ENCODE measurements around the gene PGK2.

The PGK2 gene

DNA sequence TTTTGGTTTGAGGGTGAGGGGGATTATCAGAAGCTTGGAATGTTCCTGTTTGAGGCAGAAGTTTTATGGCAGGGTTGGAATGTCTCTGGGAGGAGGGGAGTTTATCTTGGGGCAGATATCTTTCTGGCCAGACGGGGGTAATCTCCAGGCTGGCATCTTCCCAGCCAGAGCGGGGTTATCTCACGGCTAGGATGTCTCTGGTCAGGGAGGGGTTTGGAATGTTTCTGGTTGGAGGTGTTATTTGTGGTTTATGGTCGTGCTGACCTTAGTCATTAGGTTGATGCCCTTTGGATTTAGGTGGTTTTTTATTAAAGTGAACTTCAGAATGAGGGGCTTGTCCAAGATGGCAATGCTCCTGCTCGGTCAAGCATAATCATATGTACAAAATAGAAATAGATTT, 14.8 kb downstream of the PGK2 start:
- no peaks in the 10 kb centered on the region for H3K4me1 ChIP-seq (ENCODE audit: low read length)
- H3K9ac ChIP-seq (ENCODE audit: low read length): no peak overlapping the region
- no peak overlapping the region for H3K4me2 ChIP-seq (ENCODE audit: low read length)
- no peaks in the 10 kb centered on the region for H3K79me2 ChIP-seq (ENCODE audit: low read length)
- no peaks in the 10 kb centered on the region for H3K36me3 ChIP-seq (replicated peaks; ENCODE audit: low read depth, low read length)
- TF ChIP-seq EZH2phosphoT487 (IDR thresholded peaks at IDR 0.05; ENCODE audit: low read depth): no peak
- TF ChIP-seq, protein P1, sequence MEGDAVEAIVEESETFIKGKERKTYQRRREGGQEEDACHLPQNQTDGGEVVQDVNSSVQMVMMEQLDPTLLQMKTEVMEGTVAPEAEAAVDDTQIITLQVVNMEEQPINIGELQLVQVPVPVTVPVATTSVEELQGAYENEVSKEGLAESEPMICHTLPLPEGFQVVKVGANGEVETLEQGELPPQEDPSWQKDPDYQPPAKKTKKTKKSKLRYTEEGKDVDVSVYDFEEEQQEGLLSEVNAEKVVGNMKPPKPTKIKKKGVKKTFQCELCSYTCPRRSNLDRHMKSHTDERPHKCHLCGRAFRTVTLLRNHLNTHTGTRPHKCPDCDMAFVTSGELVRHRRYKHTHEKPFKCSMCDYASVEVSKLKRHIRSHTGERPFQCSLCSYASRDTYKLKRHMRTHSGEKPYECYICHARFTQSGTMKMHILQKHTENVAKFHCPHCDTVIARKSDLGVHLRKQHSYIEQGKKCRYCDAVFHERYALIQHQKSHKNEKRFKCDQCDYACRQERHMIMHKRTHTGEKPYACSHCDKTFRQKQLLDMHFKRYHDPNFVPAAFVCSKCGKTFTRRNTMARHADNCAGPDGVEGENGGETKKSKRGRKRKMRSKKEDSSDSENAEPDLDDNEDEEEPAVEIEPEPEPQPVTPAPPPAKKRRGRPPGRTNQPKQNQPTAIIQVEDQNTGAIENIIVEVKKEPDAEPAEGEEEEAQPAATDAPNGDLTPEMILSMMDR (IDR thresholded peaks at IDR 0.05; ENCODE audit: low read depth, low read length): no peak
- no peaks in the 10 kb centered on the region for H3K9me3 ChIP-seq (ENCODE audit: insufficient read depth, low read length)
- no peaks in the 10 kb centered on the region for H3K27me3 ChIP-seq (ENCODE audit: low read depth, low read length)
- H2AFZ ChIP-seq (ENCODE audit: low read depth, low read length): no peak overlapping the region
- H3K27ac ChIP-seq (ENCODE audit: low read length): no peak overlapping the region
- no peak overlapping the region for H3K4me3 ChIP-seq (ENCODE audit: low read length)
- H4K20me1 ChIP-seq (ENCODE audit: insufficient read depth, low read length): no peaks in the 10 kb centered on the region

DNA sequence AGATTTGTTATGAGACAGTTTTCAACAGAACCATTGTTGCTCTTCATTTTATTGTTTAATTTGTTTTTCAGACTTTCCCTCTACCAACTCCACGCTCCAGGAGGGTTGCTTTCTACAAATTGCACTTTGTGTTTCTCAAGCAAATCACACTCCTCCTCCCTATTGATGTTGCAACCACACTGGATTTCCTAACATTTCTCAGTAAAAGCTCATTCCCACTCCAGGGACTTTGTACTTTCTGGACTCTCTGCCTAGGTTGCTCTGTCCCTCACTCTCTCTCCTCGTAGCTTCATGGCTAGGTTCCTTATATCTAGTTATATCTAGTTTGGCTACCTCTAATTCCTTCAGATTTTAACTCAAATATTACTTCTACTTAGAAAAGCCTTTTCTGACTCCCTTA, 20.3 kb downstream of the PGK2 start:
- TF ChIP-seq EZH2phosphoT487 (IDR thresholded peaks at IDR 0.05; ENCODE audit: low read depth): no peak
- TF ChIP-seq, protein P1 (IDR thresholded peaks at IDR 0.05; ENCODE audit: low read depth, low read length): no peak

DNA sequence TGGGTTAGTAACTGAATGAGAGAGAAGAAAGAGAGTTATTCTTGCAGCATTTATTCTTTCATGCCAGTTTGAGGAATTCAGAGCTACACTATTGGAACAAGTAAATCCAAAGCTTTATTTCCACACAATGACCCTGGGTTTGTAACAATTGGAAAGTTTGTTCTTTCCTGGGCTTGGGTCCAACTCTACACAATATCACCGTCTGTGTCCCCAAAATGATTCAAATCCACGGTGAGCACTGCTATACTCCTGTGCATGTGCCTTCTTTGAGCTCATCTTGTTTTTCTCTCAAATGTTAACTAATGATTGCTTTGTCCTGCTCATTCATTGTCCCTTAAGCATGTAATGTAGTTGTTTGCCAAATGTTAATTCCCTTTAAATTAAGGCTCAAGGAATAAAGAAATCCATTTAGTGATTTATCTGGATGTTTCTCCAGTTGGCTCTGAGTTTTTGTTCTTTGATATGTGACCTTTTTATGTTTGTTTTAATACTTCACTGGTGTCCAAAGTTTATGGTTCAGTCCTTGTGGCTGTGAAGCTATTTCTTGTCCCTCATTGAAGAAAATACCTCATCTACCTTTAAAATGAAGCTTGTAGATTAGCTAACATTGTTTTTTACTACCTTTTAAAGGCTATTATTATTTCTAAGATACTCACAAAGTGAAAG, 22.4 kb downstream of the PGK2 start:
- H4K20me1 ChIP-seq (ENCODE audit: insufficient read depth, low read length): no peaks in the 10 kb centered on the region
- H3K4me2 ChIP-seq (ENCODE audit: low read length): no peak overlapping the region
- no peaks in the 10 kb centered on the region for H3K4me1 ChIP-seq (ENCODE audit: low read length)
- no peak for TF ChIP-seq EZH2phosphoT487 (IDR thresholded peaks at IDR 0.05; ENCODE audit: low read depth)
- TF ChIP-seq, protein P1 (IDR thresholded peaks at IDR 0.05; ENCODE audit: low read depth, low read length): no peak
- no peak overlapping the region for H3K9ac ChIP-seq (ENCODE audit: low read length)
- no peaks in the 10 kb centered on the region for H3K27me3 ChIP-seq (ENCODE audit: low read depth, low read length)
- no peaks in the 10 kb centered on the region for H3K36me3 ChIP-seq (replicated peaks; ENCODE audit: low read depth, low read length)
- no peaks in the 10 kb centered on the region for H3K79me2 ChIP-seq (ENCODE audit: low read length)
- no peak overlapping the region for H2AFZ ChIP-seq (ENCODE audit: low read depth, low read length)
- no peak overlapping the region for H3K4me3 ChIP-seq (ENCODE audit: low read length)
- H3K27ac ChIP-seq (ENCODE audit: low read length): no peak overlapping the region
- H3K9me3 ChIP-seq (ENCODE audit: insufficient read depth, low read length): no peaks in the 10 kb centered on the region

More for the DNA sequence above, 20.3 kb downstream of the PGK2 start:
- H3K36me3 ChIP-seq (replicated peaks; ENCODE audit: low read depth, low read length): no peaks in the 10 kb centered on the region
- H3K27ac ChIP-seq (ENCODE audit: low read length): no peak overlapping the region
- H3K4me3 ChIP-seq (ENCODE audit: low read length): no peak overlapping the region
- H3K4me1 ChIP-seq (ENCODE audit: low read length): no peaks in the 10 kb centered on the region
- H3K9ac ChIP-seq (ENCODE audit: low read length): no peak overlapping the region
- no peaks in the 10 kb centered on the region for H3K27me3 ChIP-seq (ENCODE audit: low read depth, low read length)
- no peaks in the 10 kb centered on the region for H4K20me1 ChIP-seq (ENCODE audit: insufficient read depth, low read length)
- no peaks in the 10 kb centered on the region for H3K79me2 ChIP-seq (ENCODE audit: low read length)
- no peak overlapping the region for H3K4me2 ChIP-seq (ENCODE audit: low read length)
- H2AFZ ChIP-seq (ENCODE audit: low read depth, low read length): no peak overlapping the region
- H3K9me3 ChIP-seq (ENCODE audit: insufficient read depth, low read length): no peaks in the 10 kb centered on the region

DNA sequence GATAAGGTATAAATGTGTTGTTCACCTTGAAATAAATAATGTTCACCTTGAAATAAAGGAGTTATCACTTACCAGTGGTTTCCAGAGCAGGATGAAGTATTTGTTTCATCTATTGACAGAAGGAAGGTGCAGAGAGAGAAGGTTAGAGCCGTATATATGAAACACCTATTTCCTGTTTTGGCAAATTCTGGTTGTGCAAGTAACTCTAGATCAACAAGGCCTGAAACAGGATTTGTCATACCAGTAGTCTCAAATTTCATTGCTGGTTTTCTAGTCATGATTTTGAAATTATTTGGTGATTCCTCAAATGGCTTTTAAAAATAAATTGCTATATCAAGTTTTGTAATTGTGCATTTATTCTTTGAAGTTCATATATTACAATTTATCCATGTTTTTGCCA, 42.8 kb downstream of the PGK2 start, which contains the start of gene CRISP3:
Gene CRISP3 (minus strand): TSS at position 130 of the 400 bp plus-strand sequence. CDS start 21 bp downstream, at position 109.
- H3K9ac ChIP-seq (ENCODE audit: low read length): no peak within 1 kb of the TSS
- no peaks in the 10 kb centered on the region for H4K20me1 ChIP-seq (ENCODE audit: insufficient read depth, low read length)
- no peaks in the 10 kb centered on the region for H3K36me3 ChIP-seq (replicated peaks; ENCODE audit: low read depth, low read length)
- no peak within 1 kb of the TSS for H3K27ac ChIP-seq (ENCODE audit: low read length)
- H3K9me3 ChIP-seq (ENCODE audit: insufficient read depth, low read length): no peaks in the 10 kb centered on the region
- no peak within 1 kb of the TSS for H3K4me3 ChIP-seq (ENCODE audit: low read length)
- H2AFZ ChIP-seq (ENCODE audit: low read depth, low read length): no peak within 1 kb of the TSS
- peaks cover 12% of the 10 kb centered on the region for H3K4me1 ChIP-seq (ENCODE audit: low read length)
- H3K27me3 ChIP-seq (ENCODE audit: low read depth, low read length): no peaks in the 10 kb centered on the region
- no peak within 1 kb of the TSS for H3K4me2 ChIP-seq (ENCODE audit: low read length)
- TF ChIP-seq EZH2phosphoT487 (IDR thresholded peaks at IDR 0.05; ENCODE audit: low read depth): no peak
- TF ChIP-seq, protein P1 (IDR thresholded peaks at IDR 0.05; ENCODE audit: low read depth, low read length): no peak
- H3K79me2 ChIP-seq (ENCODE audit: low read length): no peaks in the 10 kb centered on the region

Measured in OCI-LY3 (cell line).